Astrocyte (in vitro differentiated cells and primary cell): ENCODE results near the gene MLXIPL. TPM values are rescaled to one million over a fixed set of nuclear protein-coding genes. Genes with fewer than 3 reads are reported as not detected.

Source experiments
- DNase-seq: peaks from one replicate; pipeline ENCODE4 v3.0.0-alpha.2; 2010; ENCODE audit warnings: low read depth
- FAIRE-seq: peaks from 2 replicates; lab custom pipeline; 2011; peaks lifted over from hg19 to GRCh38; lab: Jason Lieb, UNC
- H2AFZ ChIP-seq: 2 replicates; pipeline ENCODE4 v1.6.0; 2012; ENCODE audit warnings: low read depth, low read length, inconsistent platforms
- H3K27ac ChIP-seq: 2 replicates; pipeline ENCODE4 v1.5.1; 2011; ENCODE audit warnings: low read depth, low read length, inconsistent platforms
- H3K27me3 ChIP-seq: 2 replicates; pipeline ENCODE4 v1.6.0; 2011; ENCODE audit warnings: low read length, inconsistent platforms; ENCODE audit not compliant: insufficient read depth
- H3K36me3 ChIP-seq: 2 replicates; pipeline ENCODE4 v1.5.1; 2011; ENCODE audit warnings: low read length, inconsistent platforms; ENCODE audit not compliant: insufficient read depth
- H3K4me1 ChIP-seq: 2 replicates; pipeline ENCODE4 v1.5.1; 2011; ENCODE audit warnings: low read length, inconsistent platforms; ENCODE audit not compliant: insufficient read depth
- H3K4me2 ChIP-seq: 2 replicates; pipeline ENCODE4 v1.6.0; 2012; ENCODE audit warnings: low read length, inconsistent platforms
- H3K4me3 ChIP-seq: 2 replicates; pipeline ENCODE4 v1.5.1; 2011; ENCODE audit warnings: low read depth, mild to moderate bottlenecking, low read length, inconsistent platforms; ENCODE audit not compliant: insufficient read depth
- H3K79me2 ChIP-seq: 2 replicates; pipeline ENCODE4 v1.6.0; 2012; ENCODE audit warnings: mild to moderate bottlenecking, low read length, inconsistent platforms; ENCODE audit not compliant: insufficient read depth
- H3K9ac ChIP-seq: 2 replicates; pipeline ENCODE4 v1.6.0; 2012; ENCODE audit warnings: mild to moderate bottlenecking, low read length, inconsistent platforms
- H3K9me3 ChIP-seq: 2 replicates; pipeline ENCODE4 v1.5.1; 2012; ENCODE audit warnings: low read depth, mild to moderate bottlenecking, low read length, inconsistent platforms; ENCODE audit not compliant: insufficient read depth
- H4K20me1 ChIP-seq: 2 replicates; pipeline ENCODE4 v1.6.0; 2012; ENCODE audit warnings: low read length, inconsistent platforms; ENCODE audit not compliant: insufficient read depth
- H3K27ac Mint-ChIP-seq: one replicate; pipeline ENCODE4 v1.8.0; 2021; ENCODE audit warnings: mild to moderate bottlenecking, mixed read lengths; ENCODE audit not compliant: unreplicated experiment
- H3K27me3 Mint-ChIP-seq: one replicate; pipeline ENCODE4 v1.8.0; 2021; ENCODE audit warnings: low read depth, mixed read lengths; ENCODE audit not compliant: unreplicated experiment
- H3K36me3 Mint-ChIP-seq: one replicate; pipeline ENCODE4 v1.8.0; 2021; ENCODE audit warnings: low read depth, mixed read lengths; ENCODE audit not compliant: unreplicated experiment
- H3K4me1 Mint-ChIP-seq: one replicate; pipeline ENCODE4 v1.8.0; 2021; ENCODE audit warnings: low read depth, mixed read lengths; ENCODE audit not compliant: unreplicated experiment
- H3K4me3 Mint-ChIP-seq: one replicate; pipeline ENCODE4 v1.8.0; 2021; ENCODE audit warnings: mild to moderate bottlenecking, moderate library complexity, mixed read lengths; ENCODE audit not compliant: unreplicated experiment
- H3K9me3 Mint-ChIP-seq: one replicate; pipeline ENCODE4 v1.8.0; 2021; ENCODE audit warnings: mild to moderate bottlenecking, mixed read lengths; ENCODE audit not compliant: unreplicated experiment
- EZH2 ChIP-seq: IDR thresholded peaks from 2 replicates; pipeline ENCODE4 v1.6.1; 2012; ENCODE audit warnings: mild to moderate bottlenecking, low read length, inconsistent platforms; ENCODE audit not compliant: insufficient read depth
- total RNA-seq: library from RNA; stranded (reverse); gene quantifications from 2 replicates; pipeline ENCODE4 v1.2.1, GENCODE V29; 2021
- TF ChIP-seq, protein P1 (sequence below): IDR thresholded peaks from 2 replicates; pipeline ENCODE4 v1.5.1; 2011; ENCODE audit warnings: low read depth, mild to moderate bottlenecking, inconsistent platforms, low read length, moderate library complexity; ENCODE audit not compliant: insufficient read depth

Gene MLXIPL
- total RNA-seq, 1 donor from 2014 or later, result 0.41 TPM

DNA sequence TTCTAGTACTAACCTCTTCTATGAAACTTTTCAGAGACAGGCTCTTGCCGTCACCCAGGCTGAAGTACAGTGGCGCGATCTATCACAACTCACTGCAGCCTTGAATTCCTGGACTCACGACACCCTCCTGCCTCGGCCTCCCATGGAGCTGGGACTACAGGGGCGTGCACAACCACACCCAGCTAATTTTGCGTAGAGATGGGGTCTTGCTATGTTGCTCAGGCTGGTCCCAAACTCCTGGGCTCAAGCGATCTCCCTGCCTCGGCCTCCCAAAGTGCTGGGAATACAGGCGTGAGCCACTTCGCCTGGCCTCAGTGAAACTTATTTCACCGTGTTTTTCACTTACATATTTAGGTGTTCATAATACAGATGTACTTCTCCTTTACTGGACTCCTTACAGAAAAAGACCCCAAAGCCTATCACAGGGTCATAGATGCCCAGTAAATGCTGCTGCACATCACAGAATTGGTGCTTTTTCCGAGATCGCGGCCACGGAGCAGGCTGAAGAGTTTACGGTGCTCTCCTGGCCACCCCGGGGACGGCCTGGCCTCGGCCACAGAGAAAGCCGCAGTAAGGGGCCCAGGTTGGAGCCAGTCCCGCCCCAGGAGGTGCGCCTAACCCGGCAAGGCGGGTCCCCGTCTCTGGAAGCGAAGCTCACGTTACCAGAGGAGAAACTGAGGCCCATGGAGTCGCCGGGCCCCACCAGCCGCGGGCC is 46.5 kb downstream of the MLXIPL start:
- peak overlapping the region; percentile 6 for H2AFZ ChIP-seq
- Mint-ChIP-seq H3K4me1 (peaks cover 13% of the 10 kb centered on the region), H3K36me3 (peaks cover 8% of the 10 kb centered on the region), H3K27ac (peak overlapping the region; percentile 80), H3K27me3 (peaks cover 3% of the 10 kb centered on the region), H3K4me3 (peak overlapping the region; percentile 92), H3K9me3 (no peaks in the 10 kb centered on the region)
- peak overlapping the region; percentile 87 for H3K27ac ChIP-seq
- H3K27me3 ChIP-seq, result no peaks in the 10 kb centered on the region
- H3K4me2 ChIP-seq, result peak overlapping the region; percentile 95
- H3K9ac ChIP-seq, result peak overlapping the region; percentile 94
- no peak for DNase-seq
- peak overlapping the region; percentile 85 for H3K4me3 ChIP-seq
- H3K36me3 ChIP-seq, result peaks cover 20% of the 10 kb centered on the region
- FAIRE-seq, result no peak
- H3K79me2 ChIP-seq, result peaks cover 53% of the 10 kb centered on the region
- no peaks in the 10 kb centered on the region for H3K9me3 ChIP-seq
- TF ChIP-seq, protein P1, sequence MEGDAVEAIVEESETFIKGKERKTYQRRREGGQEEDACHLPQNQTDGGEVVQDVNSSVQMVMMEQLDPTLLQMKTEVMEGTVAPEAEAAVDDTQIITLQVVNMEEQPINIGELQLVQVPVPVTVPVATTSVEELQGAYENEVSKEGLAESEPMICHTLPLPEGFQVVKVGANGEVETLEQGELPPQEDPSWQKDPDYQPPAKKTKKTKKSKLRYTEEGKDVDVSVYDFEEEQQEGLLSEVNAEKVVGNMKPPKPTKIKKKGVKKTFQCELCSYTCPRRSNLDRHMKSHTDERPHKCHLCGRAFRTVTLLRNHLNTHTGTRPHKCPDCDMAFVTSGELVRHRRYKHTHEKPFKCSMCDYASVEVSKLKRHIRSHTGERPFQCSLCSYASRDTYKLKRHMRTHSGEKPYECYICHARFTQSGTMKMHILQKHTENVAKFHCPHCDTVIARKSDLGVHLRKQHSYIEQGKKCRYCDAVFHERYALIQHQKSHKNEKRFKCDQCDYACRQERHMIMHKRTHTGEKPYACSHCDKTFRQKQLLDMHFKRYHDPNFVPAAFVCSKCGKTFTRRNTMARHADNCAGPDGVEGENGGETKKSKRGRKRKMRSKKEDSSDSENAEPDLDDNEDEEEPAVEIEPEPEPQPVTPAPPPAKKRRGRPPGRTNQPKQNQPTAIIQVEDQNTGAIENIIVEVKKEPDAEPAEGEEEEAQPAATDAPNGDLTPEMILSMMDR, result no peak
- TF ChIP-seq EZH2, result no peak
- peaks cover 39% of the 10 kb centered on the region for H4K20me1 ChIP-seq
- peaks cover 12% of the 10 kb centered on the region for H3K4me1 ChIP-seq

DNA sequence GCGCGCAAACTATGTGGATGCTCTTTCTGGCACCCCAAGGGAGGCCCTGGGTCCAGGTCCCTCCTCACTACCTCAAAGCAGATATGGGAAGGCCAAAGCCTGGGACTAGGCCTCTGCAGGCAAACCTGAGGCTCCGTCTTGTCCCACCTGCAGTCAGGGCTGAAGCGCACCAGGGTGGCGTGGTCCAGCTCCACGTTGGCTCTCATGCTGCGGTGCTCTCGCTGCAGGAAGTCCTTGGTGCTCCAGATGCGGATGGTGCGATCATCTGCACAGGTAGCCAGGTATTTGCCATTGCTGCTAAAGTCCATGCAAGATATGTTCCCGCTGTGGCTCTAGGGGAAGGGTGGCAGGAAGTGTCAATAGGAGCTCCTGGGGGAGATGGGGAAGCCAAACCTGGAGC is 50.5 kb downstream of the MLXIPL start:
- H3K4me1 Mint-ChIP-seq, result peaks cover 8% of the 10 kb centered on the region
- Histone ChIP-seq H3K4me2 (no peak overlapping the region), H3K9ac (no peak overlapping the region), H3K79me2 (peaks cover 55% of the 10 kb centered on the region), H4K20me1 (peaks cover 76% of the 10 kb centered on the region), H3K4me1 (peaks cover 8% of the 10 kb centered on the region), H2AFZ (no peak overlapping the region), H3K36me3 (peaks cover 48% of the 10 kb centered on the region), H3K4me3 (no peak overlapping the region), H3K27me3 (no peaks in the 10 kb centered on the region), H3K9me3 (no peaks in the 10 kb centered on the region), H3K27ac (no peak overlapping the region)
- no peak overlapping the region for H3K27ac Mint-ChIP-seq
- peaks cover under 1% of the 10 kb centered on the region for H3K27me3 Mint-ChIP-seq
- DNase-seq (no peak), FAIRE-seq (no peak)
- H3K4me3 Mint-ChIP-seq, result no peak overlapping the region
- TF ChIP-seq EZH2, result no peak
- TF ChIP-seq, protein P1, result no peak
- no peaks in the 10 kb centered on the region for H3K9me3 Mint-ChIP-seq
- peaks cover 33% of the 10 kb centered on the region for H3K36me3 Mint-ChIP-seq

DNA sequence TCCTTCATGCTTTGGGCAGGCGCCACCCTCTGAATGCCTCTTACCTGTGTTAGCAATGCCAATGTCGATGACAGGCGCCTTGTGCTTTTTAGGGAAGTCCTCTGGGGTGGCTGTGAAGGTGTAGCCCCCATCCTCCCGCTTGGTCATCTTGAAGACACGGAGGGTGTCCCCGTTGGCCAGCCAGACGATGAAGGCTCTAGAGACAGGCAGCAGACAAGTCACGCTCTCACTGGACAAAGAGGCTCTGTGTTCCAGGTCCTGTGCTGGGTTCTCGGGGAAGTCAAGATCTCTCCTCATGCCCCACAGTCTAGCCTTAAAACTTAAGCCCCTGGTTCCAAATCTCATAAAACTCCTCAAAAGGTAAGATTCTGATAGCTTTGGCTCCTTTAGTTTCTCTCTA is 51.0 kb downstream of the MLXIPL start:
- H3K9ac ChIP-seq, result no peak overlapping the region
- H2AFZ ChIP-seq, result no peak overlapping the region
- DNase-seq (no peak), FAIRE-seq (no peak)
- no peak overlapping the region for H3K27ac Mint-ChIP-seq
- H3K27me3 Mint-ChIP-seq, result no peaks in the 10 kb centered on the region
- H3K27ac ChIP-seq, result no peak overlapping the region
- no peak overlapping the region for H3K4me2 ChIP-seq
- H3K4me1 Mint-ChIP-seq, result peaks cover 8% of the 10 kb centered on the region
- H3K4me1 ChIP-seq, result peaks cover 8% of the 10 kb centered on the region
- peaks cover 33% of the 10 kb centered on the region for H3K36me3 Mint-ChIP-seq
- no peak for TF ChIP-seq EZH2
- TF ChIP-seq, protein P1, result no peak
- no peak overlapping the region for H3K4me3 ChIP-seq
- H3K27me3 ChIP-seq, result no peaks in the 10 kb centered on the region
- no peaks in the 10 kb centered on the region for H3K9me3 Mint-ChIP-seq
- H3K9me3 ChIP-seq, result no peaks in the 10 kb centered on the region
- peaks cover 49% of the 10 kb centered on the region for H3K36me3 ChIP-seq
- H3K4me3 Mint-ChIP-seq, result no peak overlapping the region
- H4K20me1 ChIP-seq, result peaks cover 78% of the 10 kb centered on the region
- H3K79me2 ChIP-seq, result peaks cover 54% of the 10 kb centered on the region
